GM18951 (cell line): ENCODE results near the gene MTA1.

ENCODE experiments used
- POLR2A ChIP-seq: IDR thresholded peaks from 4 replicates; pipeline ENCODE4 v1.6.1; 2011; ENCODE audit warnings: mild to moderate bottlenecking; ENCODE audit not compliant: insufficient read length, insufficient read depth; ENCODE audit errors: extremely low read depth
- in situ Hi-C: fragments of 300-500 bp; cut with MboI; formaldehyde crosslinking; loops from one replicate; pipeline ENCODE4 v1.12.0; 2022; ENCODE audit warnings: low sequenced_read_pairs, mixed read lengths, inconsistent platforms; ENCODE audit not compliant: unreplicated experiment

The MTA1 gene

DNA sequence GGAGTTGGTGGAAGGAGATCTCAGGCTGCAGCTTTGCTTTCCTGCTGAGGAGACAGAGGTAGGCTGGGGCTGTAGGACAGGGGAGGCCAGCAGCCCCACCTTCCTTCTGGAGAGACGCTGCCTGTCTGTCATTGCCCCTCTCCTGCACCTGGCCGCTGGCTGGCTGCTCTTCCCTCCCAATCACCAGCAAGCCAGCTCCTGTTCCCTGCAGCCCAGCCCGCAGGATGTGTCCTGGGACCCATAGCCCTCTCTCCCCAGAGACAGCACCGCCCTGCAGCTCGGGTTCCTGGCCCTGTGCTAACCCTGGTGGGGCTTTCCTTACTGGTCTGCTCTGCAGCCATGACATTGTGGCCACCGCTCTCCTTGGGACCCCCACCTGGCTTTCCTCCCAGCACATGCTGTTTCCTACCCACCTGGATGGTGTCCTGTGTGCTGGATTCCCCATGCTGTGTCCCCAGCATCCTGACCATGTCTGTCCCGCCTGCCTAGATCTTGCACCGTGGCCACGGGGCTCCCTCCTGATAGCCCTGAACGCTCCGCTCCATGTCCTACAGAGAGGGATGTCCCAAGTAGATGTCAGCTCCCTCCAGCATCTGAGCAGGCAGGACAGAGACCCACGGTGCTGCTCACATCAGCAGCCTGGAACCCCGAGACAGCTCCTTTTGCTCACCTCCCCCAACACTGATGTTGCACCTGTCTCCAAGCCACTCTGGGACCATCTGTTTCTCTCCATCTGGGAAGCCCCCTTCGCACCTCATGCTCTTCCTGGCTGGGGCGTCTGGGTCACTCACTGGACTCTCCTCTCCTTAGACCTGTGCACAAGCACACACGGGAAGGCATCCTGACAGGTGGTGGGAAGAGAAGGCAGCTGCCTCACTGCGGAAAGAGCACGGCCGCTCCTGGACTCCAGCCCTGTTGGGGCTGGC lies 1.1 kb upstream of the MTA1 start:
- in situ Hi-C loops, result no loop called here
- TF ChIP-seq POLR2A, result no peak

- in situ Hi-C loops, result no loop called here
- no peak for TF ChIP-seq POLR2A
Observed at GRCh38 chr14:105420101-105420973, 710 bp downstream of the MTA1 start.

DNA sequence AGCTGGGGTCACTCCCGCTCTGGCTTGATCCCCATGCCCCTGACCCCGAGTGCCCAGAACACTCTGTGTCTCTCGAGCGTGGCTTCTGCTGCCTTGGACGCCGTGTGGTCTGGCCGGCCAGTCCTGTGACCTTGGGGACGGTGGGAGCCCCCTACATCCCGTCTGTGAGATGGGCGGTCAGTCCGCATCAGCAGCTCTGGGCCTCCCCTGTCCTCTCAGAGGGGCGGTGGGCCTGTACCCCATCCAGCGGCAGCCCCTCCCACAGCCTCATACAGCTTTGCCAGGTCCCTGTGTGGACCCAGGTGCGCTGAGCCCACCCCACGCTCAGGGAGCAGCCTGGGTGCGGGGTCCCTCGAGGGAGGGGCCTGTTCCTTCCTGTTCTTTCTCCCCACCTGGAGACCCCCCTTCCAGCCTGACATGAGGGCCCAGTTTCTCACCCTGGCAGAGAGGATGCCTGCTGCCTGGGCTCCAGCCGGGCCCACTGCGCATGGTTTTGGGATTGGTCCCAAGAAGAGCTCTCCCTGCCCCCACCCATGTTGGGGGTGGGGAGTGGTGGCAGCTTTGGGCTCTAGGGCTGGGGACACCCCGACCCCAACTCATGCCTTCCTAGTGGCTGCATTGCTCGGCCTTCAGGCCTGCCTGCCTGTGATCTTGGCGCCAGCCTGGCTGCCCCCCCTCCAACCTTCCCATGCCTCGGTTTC lies 1.5 kb downstream of the MTA1 start:
- in situ Hi-C loops, result no loop called here
- TF ChIP-seq POLR2A, result no peak

GRCh38 chr14:105421723-105422615 lies 2.3 kb downstream of the MTA1 start:
- in situ Hi-C loops, result no loop called here
- TF ChIP-seq POLR2A, result no peak

DNA sequence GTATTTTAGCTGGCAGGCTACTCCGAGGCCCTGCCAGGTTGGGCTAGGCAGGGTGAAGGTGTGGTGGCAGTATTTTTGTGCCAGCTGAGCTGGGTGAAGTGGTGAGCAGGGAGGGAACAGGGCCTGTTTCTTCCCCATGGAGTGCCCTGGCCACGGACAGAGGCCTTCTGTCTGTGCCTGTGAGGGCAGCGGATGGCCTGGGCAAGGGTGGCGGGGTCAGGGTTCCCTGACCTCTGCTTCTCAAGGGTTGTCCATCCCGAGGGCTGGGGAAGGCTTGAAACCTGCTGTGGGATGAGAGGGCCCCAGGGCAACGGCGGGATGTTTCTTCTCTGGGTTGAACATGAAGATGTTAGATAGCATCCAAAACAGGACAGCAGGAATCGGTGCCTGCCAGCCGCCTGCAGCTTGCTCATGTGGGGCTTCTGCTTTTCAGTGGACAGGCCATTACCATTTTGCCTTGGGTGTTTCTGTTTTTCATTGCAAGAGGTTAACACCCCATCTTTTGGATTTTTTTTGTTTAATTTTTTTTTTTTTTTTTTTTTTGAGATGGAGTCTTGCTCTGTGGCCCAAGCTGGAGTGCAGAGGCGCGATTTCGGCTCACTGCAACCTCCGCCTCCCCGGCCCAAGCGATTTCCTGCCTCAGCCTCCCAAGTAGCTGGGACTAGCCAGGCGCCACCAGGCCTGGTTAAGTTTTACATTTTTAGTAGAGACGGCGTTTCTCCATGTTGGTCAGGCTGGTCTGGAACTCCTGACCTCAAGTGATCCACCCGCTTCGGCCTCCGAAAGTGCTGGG lies 3.3 kb downstream of the MTA1 start:
- in situ Hi-C loops, result no loop called here
- TF ChIP-seq POLR2A, result no peak

DNA sequence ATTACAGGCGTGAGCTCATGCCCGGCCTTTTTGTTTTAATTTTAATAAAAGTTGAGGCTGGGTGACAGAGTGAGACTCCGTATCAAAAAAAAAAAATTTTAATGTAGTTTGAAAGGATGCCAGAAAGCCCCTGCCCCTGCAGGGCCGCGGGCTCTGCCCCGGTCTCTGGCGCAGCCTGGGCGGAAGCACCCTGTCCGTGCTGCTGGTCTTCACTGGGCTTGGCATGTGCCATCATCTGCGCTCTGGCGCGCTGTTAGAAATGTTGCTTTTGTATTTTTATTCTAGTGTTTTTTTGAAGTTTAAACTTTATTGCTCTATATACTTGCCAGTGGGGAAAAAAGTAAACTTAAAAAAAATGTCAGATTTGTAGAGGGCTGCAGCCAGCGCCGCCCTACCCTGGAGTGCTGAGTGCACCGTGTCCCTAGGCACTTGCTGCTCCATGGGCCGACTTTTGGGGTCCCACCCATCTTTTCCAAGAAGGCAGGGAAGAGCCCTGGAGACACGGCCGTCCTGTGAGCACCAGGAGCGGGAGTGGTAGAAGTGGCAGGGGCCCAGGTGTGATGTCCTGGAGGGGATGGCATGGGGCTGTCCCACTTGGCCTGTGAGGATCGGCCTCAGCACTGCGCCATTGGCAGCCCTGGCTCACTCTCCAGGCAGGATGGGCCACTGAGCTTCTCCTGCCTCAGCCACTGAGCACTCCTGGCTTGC lies 4.0 kb downstream of the MTA1 start:
- TF ChIP-seq POLR2A, result no peak

DNA sequence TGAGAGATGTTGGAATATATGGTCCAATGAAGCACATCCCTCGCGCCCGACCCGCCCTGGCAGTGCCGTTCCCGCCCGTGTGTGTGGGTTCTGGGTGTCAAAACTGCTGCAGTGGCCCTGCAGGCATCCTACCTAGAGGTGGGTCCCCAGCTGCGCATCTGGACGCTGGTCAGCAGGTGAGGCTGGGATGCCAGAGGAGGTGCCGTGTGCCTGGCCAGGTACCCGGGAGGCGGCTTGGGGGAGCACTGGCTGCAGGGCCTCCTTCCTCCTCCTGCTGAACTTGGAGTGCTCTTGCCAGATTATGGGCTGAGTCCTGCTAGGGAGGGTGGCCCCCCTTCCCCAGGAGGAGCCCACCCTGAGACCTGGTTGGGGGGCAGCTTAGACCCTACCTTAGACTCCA lies 5.2 kb downstream of the MTA1 start:
- TF ChIP-seq POLR2A, result no peak
- in situ Hi-C loops, result no loop called here

More for the DNA sequence above, 4.0 kb downstream of the MTA1 start:
- in situ Hi-C loops, result no loop called here

GRCh38 chr14:105425823-105426247 lies 6.2 kb downstream of the MTA1 start:
- in situ Hi-C loops, result no loop called here
- no peak for TF ChIP-seq POLR2A

DNA sequence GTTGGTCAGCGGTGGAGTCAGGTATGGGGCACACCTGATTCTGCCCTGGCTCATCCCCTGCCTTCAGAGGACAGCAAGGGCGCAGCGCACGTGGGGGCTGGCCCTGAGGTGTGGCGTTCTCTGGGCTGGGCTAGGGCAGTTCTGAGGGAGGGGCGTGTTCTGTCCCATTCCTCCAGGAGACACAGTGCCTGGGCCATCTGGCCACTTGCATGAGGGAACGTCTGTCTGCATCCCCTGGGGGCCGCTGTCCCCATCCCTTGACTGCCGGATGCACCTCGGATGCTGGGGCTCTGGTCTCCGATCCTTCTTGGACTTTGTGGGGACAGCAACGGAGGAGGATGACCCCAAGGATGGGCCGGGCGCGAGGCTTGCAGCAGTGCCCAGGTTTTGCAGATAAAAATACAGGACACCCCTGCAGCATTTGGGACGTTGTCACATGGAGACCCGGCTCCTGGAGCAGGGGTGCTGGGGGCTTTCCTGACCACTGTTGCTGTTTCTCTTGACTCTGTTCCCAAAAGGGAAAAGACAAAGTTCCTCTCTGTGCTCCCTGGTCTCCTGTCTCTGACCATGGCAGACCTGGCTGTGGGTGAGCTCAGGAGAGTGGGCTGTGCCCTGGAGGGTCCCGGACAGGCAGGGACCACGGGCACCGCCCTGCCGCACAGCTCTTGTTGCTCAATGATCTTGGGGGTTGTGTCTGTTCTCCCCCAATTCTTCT lies 6.9 kb downstream of the MTA1 start:
- TF ChIP-seq POLR2A, result no peak
- in situ Hi-C loops, result no loop called here

- TF ChIP-seq POLR2A, result no peak
Observed at GRCh38 chr14:105427412-105427811, 7.8 kb downstream of the MTA1 start.

More at GRCh38 chr14:105427412-105427811, 7.8 kb downstream of the MTA1 start:
- in situ Hi-C loops, result no loop called here
